Parathyroid adenoma (tissue), 2 donors: ENCODE measurements around the gene ADPGK.

Source experiments
- H2AFZ ChIP-seq: fragments of 300-600 bp; sonication (generic); one replicate; pipeline ENCODE4 v1.7.0; 2017; ENCODE audit warnings: antibody characterized with exemption, mild to moderate bottlenecking
- H3K27ac ChIP-seq: fragments of 300-600 bp; sonication (generic); one replicate; pipeline ENCODE4 v1.7.0; 2017
- H3K27me3 ChIP-seq: fragments of 300-600 bp; sonication (generic); one replicate; pipeline ENCODE4 v1.7.0; 2017; ENCODE audit warnings: low read length; ENCODE audit not compliant: control insufficient read depth, insufficient read depth
- H3K36me3 ChIP-seq: fragments of 300-600 bp; sonication (generic); one replicate; pipeline ENCODE4 v1.7.0; 2017; ENCODE audit warnings: low read length; ENCODE audit not compliant: control insufficient read depth, insufficient read depth
- H3K4me1 ChIP-seq: fragments of 300-600 bp; sonication (generic); one replicate; pipeline ENCODE4 v1.7.0; 2017; ENCODE audit warnings: control low read depth
- H3K4me2 ChIP-seq: fragments of 300-600 bp; sonication (generic); one replicate; pipeline ENCODE4 v1.7.0; 2017; ENCODE audit warnings: low read length
- H3K4me3 ChIP-seq: fragments of 300-600 bp; sonication (generic); one replicate; pipeline ENCODE4 v1.7.0; 2017; ENCODE audit warnings: low read depth, low read length
- H3K79me2 ChIP-seq: fragments of 300-600 bp; sonication (generic); one replicate; pipeline ENCODE4 v1.7.0; 2017; ENCODE audit warnings: control low read depth
- H3K9ac ChIP-seq: fragments of 300-600 bp; sonication (generic); one replicate; pipeline ENCODE4 v1.7.0; 2017; ENCODE audit warnings: mild to moderate bottlenecking
- H3K9me3 ChIP-seq: fragments of 300-600 bp; sonication (generic); one replicate; pipeline ENCODE4 v1.7.0; 2017; ENCODE audit warnings: low read length; ENCODE audit not compliant: control insufficient read depth
- CTCF ChIP-seq: fragments of 300-600 bp; sonication (generic); IDR thresholded peaks from one replicate; pipeline ENCODE4 v1.7.0; 2017; ENCODE audit warnings: antibody characterized with exemption, mild to moderate bottlenecking
- donor health status: primary hyperparathyroidism.

Gene ADPGK

GRCh38 chr15:72796515-72797337 lies 13.2 kb upstream of the ADPGK start:
- Histone ChIP-seq H3K27ac (no peak overlapping the region), H2AFZ (peak overlapping the region; percentile 56)

GRCh38 chr15:72796210-72796514 lies 12.6 kb upstream of the ADPGK start:
- Histone ChIP-seq H3K36me3 (no peaks in the 10 kb centered on the region), H3K4me1 (no peaks in the 10 kb centered on the region), H3K9me3 (no peaks in the 10 kb centered on the region), H3K79me2 (no peaks in the 10 kb centered on the region), H3K27ac (no peak overlapping the region), H2AFZ (no peak overlapping the region), H3K4me2 (no peak overlapping the region), H3K27me3 (no peaks in the 10 kb centered on the region), H3K4me3 (no peak overlapping the region), H3K9ac (no peak overlapping the region)
- TF ChIP-seq CTCF = no peak

More at GRCh38 chr15:72796515-72797337, 13.2 kb upstream of the ADPGK start:
- no peak overlapping the region for H3K9ac ChIP-seq
- peak overlapping the region; percentile 33 for H3K4me3 ChIP-seq
- H3K36me3 ChIP-seq = no peaks in the 10 kb centered on the region
- no peaks in the 10 kb centered on the region for H3K4me1 ChIP-seq
- no peaks in the 10 kb centered on the region for H3K9me3 ChIP-seq
- H3K79me2 ChIP-seq = no peaks in the 10 kb centered on the region
- TF ChIP-seq CTCF = peak; percentile 15
- peak overlapping the region; percentile 74 for H3K4me2 ChIP-seq
- H3K27me3 ChIP-seq = no peaks in the 10 kb centered on the region

GRCh38 chr15:72793766-72794660 lies 10.5 kb upstream of the ADPGK start:
- H2AFZ ChIP-seq = no peak overlapping the region
- H3K27me3 ChIP-seq = no peaks in the 10 kb centered on the region
- no peak overlapping the region for H3K27ac ChIP-seq
- no peak overlapping the region for H3K9ac ChIP-seq
- no peak overlapping the region for H3K4me2 ChIP-seq
- no peaks in the 10 kb centered on the region for H3K79me2 ChIP-seq
- no peak overlapping the region for H3K4me3 ChIP-seq
- no peaks in the 10 kb centered on the region for H3K36me3 ChIP-seq
- H3K9me3 ChIP-seq = no peaks in the 10 kb centered on the region
- no peak for TF ChIP-seq CTCF
- no peaks in the 10 kb centered on the region for H3K4me1 ChIP-seq

GRCh38 chr15:72792431-72792830 lies 8.9 kb upstream of the ADPGK start:
- Histone ChIP-seq H3K4me3 (no peak overlapping the region), H3K79me2 (no peaks in the 10 kb centered on the region), H3K4me2 (no peak overlapping the region), H2AFZ (no peak overlapping the region), H3K36me3 (no peaks in the 10 kb centered on the region), H3K9me3 (no peaks in the 10 kb centered on the region), H3K27ac (no peak overlapping the region), H3K27me3 (no peaks in the 10 kb centered on the region), H3K9ac (no peak overlapping the region), H3K4me1 (no peaks in the 10 kb centered on the region)
- no peak for TF ChIP-seq CTCF
